T1000 (cell line): ENCODE results near the gene HTRA3.

Source experiments
- DNase-seq: peaks from one replicate; lab custom pipeline; 2025; ENCODE audit warnings: mixed read lengths; lab: John Stamatoyannopoulos, UW

The HTRA3 gene

DNA sequence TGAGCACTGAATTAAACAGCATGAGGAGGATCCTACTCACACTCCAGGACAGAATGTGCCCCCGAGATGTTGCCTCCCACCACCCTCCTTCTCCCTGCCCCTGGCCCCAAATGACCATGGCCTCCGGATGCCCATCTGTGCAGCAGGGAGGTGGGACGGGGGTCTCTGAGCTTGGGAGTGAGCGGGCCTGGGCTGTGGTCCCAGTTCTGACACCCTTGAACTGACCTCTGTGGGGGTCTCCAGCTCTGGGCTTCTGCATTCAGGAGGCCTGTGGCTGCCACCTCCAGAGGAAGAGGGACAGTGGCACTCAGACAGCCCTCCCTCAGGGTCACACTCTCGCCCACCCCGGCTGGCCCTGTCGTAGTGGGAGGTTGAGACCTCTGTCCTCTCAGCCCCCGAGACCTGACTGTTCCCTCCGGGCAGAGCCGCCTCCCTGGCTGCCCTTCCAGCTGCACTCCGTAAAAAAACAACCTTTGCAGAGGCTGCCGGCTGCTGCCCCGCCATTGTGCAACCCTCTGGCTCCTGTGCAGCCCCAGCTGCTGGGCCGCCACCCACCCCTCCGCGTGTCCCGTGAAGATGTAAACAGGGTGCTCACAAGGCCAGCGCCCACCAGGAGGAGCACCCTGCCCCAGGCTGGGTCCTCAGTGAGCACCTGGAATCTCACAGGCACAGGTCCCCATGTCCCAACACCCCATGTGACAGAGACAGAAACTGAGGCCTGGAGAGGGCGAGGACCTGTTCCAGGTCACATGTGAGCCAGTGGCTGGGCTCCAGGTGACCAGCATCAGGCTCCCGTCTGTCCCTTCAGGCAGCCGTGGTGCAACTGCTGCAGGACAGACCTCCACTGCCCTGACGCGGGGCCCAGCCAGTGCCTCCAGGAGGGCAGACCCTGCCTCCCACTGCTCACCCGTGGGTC, 39.6 kb downstream of the HTRA3 start:
- DNase-seq = no peak

DNA sequence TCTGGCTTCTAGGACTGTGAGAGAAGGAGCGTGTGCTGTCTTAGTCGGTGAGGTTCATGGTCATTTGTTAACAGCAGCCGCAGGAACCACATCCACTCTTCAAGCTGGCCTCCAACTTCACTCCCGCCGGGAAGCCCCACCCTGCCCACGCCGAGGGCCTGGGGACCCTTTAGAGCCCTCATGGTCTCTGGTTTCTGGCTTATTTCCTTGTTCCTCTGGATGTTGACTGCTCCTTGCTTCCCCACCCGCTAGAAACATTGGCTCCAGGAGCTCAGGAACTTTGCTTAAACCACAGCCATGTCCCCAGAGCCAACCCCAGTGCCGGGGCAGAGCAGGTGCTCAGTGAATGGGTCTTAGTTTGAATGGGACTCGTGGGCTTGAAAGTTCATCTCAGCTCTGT, 40.8 kb downstream of the HTRA3 start:
- no peak for DNase-seq

DNA sequence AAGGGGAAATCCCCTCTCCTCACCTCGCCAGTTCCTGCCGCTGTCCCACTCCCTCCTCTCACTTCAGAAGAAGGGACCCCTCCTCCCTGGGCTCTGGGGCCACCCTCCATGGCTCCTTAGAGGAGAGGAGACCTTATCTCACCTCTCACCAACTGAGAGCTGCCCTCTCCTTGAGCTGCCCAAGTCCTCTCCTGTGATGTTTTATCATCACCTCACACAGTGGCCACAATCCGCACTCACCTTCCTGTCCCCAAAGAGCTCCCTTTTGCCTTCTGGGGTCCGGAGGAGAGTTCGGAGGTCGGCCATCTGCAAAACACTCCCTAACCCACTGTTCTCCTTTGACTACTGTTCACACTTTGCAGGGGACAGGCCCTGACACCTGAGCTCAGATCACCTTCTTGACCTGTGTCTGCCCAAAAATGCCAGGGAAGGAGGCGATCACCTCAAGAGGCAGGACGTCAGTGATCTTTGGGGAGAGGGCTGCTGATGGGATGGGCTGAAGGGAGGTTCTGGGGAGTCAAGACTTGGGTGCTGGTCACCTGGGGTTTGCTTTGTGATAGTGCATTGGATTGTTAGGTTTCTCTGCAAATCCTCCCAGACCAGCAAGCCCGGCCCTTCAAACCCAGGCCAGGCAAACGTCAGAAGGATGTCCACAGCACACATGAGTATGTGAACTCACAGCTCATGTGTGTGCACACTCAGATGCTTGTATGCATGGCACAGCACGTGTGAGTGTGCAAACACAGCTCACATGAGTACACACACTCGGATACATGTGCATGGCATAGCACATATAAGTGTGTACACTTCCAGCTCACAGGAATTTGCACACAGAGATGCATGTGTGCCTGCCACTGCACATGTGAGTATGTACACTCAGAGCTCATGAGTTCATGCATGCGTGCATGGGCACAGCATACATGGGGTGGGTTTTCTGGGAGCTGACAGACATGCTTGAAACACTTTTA, 41.8 kb downstream of the HTRA3 start:
- no peak for DNase-seq

DNA sequence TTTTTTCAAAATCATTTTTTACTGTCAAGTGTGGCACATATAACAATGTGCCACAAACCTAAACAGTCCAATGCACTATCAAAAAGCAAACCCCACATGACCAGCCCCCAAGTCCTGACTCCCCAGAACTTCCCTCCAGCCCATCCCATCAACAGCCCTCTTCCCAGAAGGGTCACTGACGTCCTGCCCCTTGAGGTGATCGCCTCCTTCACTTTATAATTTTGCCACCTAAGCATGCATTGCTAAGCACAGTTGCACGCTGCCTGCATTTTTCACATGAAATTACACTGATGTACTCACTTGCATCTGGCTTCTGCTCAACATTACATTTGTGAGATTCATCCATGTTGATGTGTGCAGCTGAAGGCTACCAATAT, 42.5 kb downstream of the HTRA3 start:
- DNase-seq = no peak

DNA sequence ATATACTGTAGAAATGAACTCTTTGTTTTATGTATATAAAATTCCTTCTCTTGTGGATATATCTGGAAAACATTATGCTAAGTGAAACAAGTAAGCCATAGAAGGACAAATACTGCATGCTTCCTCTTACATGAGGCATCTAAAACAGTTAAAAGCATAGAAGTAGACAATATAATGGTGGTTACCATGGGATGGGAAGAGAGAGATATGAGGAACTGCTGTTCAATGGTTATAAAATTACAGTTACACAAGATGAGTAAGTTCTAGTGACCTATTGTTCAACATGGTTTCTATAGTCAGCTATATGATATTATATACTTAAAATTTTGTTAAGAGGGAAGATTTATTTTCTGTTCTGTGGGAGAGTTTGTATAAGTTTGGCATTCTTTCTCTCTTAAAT, 43.4 kb downstream of the HTRA3 start:
- no peak for DNase-seq

DNA sequence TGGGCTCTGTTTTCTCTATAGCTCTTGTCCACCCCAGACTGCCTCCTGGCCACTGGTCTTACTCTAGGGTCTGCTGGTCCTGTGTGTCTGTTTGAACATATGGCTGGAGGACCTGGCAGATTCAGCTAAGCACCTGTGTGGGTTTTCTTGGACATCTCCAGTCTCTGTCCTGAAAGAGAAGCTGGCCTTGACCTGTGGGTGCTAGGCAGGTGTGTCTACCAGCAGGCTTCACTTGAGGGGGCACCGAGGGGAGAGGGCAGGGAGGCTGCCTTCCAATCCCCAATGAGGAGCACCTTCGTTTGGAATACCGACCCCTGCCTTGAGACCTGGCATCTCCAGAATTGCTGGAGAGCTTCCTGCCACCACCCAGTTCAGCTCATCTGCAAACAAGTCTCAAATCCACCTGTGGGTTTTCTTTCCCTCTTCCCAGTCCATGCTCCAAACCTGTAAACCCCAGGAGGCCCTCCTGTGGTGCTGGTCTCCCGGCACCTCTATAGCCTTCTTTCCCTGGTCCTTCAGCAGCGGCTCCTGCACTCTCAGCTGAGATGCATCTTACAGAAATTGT, 45.2 kb downstream of the HTRA3 start:
- DNase-seq = no peak

DNA sequence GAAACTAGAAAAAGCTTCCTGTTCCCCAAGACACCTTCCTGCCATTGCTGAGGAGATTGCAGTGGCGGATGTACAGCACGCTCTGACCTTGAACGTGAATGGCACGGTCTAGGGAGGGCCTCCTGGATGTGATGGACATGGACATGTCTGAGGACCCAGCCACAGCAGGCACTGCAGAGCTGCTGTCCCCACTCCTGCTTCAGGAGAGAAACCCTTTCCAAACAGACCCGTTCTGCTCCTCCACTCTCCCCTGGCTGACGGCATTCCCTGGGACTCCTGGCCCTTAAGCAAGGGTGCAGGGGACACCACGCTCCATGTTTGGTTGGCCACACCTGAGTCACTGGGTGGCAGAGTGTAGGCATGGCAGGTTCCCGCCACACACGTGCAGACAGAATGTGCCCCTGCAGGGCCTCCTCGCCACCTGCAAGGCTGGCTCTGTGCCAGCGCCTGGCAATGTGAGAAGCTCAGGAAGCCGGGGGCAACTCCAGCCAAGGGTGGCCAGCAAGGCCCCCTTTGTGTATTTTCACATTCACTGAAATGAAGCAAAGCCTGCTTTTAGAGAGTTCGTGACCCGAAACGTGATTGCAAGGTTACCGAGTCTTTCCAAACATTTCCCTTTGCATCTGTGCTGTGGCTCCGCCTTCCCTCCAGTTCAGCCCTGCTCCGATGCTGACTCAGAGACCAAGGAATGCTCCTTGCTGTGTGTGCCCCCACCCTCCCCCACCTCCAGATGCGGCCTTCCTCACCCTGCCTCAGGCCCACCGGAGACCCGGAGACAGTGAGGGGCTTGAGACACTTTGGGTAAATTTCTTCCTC, 46.1 kb downstream of the HTRA3 start:
- peak; percentile 73 for DNase-seq

DNA sequence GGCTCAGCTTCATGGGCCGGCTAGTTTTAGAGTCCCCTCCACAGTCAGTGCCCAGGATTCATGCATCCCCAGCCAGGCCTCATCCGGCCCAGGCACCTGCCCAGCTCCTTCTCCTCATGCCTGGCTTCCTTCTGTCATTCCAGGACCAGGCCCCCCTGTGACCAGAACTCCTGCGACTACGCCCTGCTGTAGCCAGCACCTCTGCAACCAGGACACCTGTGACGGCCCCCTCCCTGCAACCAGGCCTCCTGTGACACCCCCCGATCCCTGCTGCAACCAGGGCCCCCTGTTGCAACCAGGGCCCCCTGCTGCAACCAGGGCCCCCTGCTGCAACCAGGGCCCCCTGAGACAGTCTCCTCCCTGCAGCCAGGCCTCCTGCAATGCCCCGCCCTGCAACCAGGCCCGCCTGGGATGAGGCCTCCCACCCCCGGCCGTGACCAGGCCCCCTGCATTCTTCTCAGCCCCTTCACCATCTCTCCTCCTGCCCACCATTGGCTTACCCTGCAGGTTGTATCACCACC, 46.8 kb downstream of the HTRA3 start:
- no peak for DNase-seq

DNA sequence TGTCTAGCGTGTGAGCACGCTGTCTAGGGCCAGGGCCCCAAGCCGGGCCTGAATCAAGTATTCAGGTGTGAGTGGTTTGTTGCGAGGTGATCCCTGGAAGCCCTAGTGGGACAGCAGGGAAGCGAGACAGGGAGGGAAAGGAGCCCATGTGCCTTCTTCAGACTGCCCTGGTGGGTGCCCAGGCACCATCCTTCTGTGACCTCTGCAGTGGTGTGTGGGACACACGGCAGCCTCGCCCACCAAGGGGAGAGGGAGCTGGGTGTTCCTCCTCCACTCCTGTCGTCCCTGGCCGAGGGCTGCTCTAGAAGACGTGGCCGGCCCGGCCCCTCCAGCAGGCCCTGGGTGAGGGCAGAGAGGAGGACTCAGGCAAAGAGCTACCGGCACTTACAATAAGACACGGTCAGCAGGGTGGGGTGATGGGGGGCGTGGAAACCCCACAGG, 47.4 kb downstream of the HTRA3 start:
- DNase-seq = no peak

DNA sequence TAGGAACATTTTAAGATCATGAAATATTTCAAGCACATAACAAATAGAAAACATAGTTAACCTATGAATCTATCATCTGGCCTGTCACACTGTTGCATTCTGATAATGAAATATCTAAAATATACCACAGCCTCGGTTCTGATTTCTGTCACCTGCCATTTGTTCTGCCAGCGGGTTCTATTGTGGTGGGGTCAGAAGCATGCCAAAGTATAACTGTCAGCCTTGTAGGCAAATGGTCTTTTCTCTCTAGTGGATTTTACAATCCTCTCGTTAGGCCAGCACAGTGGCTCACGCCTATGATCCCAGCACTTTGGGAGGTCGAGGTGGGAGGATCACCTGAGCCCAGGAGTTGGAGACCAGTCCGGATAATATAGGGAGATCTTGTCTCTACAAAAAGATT, 47.9 kb downstream of the HTRA3 start:
- DNase-seq = no peak

DNA sequence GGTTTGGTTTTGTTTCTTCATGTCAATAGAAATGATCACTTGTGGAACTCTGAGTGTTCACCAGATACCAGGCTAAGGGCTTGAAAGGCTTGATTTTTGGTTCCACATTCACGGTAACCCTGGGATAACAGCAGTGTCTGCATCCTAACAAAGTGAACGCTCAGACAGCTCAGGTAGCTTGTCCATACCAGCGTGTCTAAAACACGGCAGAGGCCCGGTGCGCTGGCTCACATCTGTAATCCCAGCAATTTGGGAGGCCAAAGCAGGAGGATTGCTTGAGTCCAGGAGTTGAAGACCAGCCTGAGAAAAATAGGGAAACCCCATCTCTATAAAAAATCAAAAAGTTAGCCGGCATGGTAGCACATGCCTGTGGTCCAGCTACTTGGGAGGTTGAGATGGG, 49.0 kb downstream of the HTRA3 start:
- no peak for DNase-seq

DNA sequence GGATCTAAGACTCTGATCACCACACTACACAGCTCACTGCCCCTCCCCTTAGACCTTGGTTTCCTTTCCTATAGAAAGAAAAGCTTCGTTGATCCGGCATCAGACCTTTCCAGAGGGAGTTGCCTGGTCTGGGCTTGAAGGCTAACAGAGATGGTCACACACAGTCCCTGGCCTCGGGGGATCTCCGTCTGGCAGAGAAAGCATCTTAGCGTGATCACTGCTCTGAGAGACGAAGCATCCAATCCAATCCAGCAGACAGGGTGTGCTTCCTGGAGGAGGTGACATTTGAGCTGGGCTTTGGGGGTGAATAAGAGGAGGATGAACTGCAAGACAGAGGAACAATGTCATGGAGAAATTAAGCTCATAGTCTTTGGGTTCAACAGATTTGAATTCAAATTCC, 49.5 kb downstream of the HTRA3 start:
- no peak for DNase-seq

DNA sequence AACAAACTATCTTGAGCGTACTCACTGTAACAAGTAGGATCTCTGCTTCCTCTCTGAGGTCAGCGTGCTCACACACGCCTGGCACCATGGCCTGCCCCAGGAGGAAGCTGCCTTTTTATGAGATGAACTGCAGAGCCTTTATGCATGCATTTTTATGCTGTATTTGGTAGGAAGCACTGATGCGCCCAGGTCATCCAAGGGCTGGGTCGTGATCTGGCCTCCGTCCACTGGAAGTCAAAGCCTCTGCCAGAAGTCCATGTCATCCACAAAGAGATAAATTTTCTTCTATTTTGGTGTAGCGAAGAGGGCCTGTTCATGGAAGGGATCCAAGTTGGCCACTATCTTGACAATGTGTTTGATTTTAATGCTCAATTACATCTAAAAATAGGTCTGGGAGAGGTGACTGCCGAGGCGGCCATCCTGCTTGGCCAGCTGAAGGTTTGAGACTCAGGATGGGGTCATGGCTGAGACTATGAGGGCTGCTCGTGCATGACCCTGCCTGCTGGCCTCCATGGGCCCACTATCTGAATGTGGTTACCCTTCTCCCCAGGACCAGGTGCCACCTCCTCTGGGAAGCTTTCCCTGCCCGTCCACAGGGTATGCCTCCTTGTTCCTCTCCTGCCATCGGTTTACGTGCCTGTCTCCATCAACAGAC, 50.3 kb downstream of the HTRA3 start:
- DNase-seq = no peak

DNA sequence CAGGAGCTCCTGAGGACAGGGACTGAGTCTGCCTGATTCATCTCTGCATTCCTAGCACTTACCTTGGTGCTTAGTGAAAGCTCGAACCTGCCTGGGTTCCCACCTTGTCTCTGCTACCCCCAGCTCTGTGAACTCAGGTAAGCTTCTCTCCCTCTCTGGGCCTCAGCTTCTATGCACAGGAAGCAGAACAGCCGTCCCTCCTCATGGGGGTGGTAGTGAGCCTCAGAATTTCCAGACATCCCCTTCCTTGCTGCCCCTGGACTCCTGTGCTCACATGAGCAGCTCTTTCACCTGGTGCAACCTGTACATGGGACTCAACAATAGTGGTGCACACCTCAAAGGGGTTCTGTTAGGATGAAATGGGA, 50.8 kb downstream of the HTRA3 start:
- DNase-seq = no peak

DNA sequence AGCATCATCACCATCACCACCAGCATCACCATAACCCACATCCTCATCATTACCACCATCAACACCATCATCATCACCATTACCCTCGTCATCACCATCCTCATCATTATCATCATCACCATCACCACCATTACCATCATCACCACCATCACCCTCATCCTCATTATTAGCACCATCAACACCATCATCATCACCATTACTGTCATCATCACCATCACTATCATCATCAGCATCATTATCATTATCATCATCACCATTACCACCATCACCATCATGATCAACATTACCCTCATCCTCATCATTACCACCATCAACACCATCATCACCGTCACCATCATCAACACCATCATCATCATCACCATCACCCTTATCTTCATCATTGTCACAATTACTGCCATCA, 51.7 kb downstream of the HTRA3 start:
- no peak for DNase-seq

DNA sequence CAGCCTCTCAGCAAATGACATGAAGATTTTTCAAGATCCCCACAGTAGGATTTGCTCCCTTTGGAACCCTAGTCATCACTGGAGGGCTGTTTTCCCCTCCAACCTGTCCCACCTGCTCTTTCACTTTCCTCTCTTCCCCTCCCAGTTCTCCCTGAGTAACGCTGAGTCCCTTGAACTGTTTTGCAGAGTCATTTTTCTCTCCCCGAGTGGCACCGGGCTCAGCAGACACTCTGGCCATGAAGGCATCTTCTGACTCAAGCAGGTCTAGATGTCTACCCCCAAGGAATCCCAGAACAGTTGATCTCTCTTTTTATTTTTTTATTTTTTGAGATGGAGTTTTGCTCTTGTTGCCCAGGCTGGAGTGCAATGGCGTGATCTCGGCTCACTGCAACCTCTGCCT, 52.2 kb downstream of the HTRA3 start:
- DNase-seq = no peak

DNA sequence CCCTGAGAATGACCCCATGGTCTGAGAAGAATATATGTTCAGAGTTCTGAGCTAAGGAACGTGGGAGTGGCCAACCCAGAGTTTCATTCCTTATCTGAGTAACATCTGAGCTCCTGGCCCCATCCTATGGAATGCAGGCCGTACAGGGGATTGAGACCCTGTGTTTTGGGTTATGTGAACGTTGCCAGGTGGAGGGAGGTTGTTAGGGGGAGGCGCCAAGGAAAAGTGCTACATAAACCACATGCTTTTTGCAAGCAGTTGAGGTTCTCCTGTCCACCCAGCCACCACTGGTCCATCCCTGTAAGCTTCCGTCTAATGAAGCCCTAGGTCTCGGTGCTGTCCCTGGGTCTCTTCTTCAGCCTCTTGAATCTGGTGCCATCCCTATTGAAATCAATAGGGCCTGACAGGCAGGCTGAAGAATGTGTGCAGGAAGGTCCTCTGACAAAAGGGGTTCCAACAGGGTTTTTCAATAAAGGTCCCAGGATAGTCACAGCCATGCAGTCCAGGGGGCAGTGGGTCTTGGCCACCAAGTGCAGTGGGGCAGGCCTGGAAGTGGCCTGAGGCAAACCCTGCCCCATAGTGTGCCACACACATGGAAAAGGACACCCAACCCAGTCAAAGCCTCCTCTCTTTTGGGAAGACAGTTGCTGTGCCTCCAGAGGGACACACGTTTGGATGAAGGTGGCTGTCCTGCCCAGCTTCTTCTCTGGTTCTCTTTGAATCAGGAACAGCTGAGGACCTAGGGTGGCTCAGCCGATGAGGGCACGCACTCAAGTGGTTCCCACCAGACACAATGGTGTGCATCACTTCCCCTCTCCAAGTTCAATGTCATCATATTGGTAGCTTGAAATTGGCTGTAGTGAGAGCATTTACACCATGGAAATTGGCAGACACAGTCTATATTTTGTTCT, 53.5 kb downstream of the HTRA3 start:
- DNase-seq = no peak

DNA sequence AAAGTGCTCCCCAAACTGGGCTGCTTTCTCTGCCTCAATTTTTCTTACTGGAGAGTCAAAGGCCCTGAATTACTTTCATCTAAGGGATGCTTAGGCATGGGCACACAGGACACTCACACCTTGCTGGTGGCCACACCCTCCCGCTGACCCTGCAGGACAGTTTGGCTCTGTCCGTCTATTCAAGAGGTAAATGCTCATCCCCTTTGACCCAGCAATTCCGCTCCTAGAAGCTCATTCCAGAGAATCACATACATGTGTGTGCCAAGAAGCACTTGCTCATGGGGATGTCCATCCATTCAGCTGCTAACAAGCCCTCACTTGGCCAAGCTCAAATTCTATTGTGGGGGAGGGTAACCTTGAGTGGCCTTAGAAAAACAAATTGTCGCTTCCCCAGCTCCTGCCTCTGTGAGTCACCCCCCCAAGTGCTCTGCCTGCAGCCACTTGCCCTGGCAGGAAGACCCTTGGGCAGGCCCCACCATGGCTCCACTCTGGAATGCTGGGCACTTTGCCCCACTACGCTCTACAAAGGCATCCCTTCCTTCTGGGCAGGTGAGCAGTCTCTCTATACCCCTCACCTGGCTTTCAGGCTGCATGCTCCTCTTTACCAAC, 54.5 kb downstream of the HTRA3 start:
- no peak for DNase-seq

DNA sequence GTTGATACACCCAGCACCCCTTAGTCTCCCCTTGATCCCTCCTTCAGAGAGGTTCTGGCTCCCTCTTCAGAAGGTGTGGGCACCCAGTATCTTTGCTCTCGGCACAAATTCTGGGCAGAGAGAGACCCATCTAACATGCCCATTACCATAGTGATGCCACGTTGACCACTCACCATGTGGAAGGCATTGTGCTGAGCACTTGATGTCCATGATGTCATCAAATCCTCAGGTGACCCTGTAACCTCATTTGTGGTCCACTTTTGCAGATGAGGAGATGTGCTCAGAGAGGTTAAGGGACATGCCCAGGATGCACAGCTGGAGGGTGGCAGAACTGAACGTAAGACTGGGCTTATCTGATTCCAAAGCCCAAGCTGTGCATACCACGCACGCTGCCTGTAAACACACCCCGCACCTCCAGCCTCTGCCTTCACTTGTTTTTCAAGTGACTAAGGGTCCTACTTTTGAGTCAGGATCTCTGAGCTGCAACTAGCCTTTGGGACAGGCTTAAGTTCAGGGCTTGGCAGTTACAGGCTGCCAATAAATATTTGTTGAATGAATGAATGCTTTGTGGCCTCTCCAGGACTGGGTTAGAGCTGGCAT, 55.2 kb downstream of the HTRA3 start:
- DNase-seq = peak; percentile 30
